H1 (cell line): Measurements from ENCODE around the gene PLPPR3.

Experiments
- CTCF ChIP-seq, 3 experiments: IDR thresholded peaks; 1 replicate in 2 of 3; 2 replicates in 1 of 3; pipeline versions ENCODE4 v1.5.1 to v1.6.1; 2011; ENCODE audit warnings: low read length in 3 of 3, mild to moderate bottlenecking in 3 of 3, inconsistent platforms in 2 of 3, low read depth in 1 of 3, moderate library complexity in 1 of 3; ENCODE audit not compliant: insufficient read depth in 1 of 3; ENCODE audit errors: control extremely low read depth in 1 of 3
- NANOG ChIP-seq: IDR thresholded peaks from 2 replicates; pipeline ENCODE4 v1.6.1; 2011; ENCODE audit warnings: low read length, low read depth, mild to moderate bottlenecking, inconsistent platforms; ENCODE audit not compliant: insufficient read depth, poor library complexity, severe bottlenecking
- RNF2 ChIP-seq: fragments of 200-900, 300-1000 bp; sonication (generic); IDR thresholded peaks from 2 replicates; pipeline ENCODE4 v1.7.1; 2016; ENCODE audit warnings: borderline replicate concordance, low read depth, mild to moderate bottlenecking, antibody characterized with exemption, low read length; ENCODE audit not compliant: poor library complexity, severe bottlenecking; ENCODE audit errors: missing control alignments
- TAF1 ChIP-seq: IDR thresholded peaks from 2 replicates; pipeline ENCODE4 v1.6.1; 2011; ENCODE audit warnings: mild to moderate bottlenecking, low read depth, low read length

- no peak for TF ChIP-seq CTCF (IDR thresholded peaks at IDR 0.05; ENCODE audit: control extremely low read depth in 1 of 3, insufficient read depth in 1 of 3, low read depth in 1 of 3, low read length in 3 of 3)
- TF ChIP-seq TAF1 = no peak
- no peak for TF ChIP-seq RNF2
- no peak for TF ChIP-seq NANOG
These were observed 6.1 kb upstream of the PLPPR3 start, which contains the start of gene AZU1 for GRCh38 chr19:827710-828321.
